LNCAP (cell line): ENCODE results near the gene ESPN.

ENCODE experiments used
- CTCF ChIP-seq: fragments of 450-650 bp; IDR thresholded peaks from 2 replicates; pipeline ENCODE4 v1.5.1; 2017; ENCODE audit warnings: mild to moderate bottlenecking

The ESPN gene

DNA sequence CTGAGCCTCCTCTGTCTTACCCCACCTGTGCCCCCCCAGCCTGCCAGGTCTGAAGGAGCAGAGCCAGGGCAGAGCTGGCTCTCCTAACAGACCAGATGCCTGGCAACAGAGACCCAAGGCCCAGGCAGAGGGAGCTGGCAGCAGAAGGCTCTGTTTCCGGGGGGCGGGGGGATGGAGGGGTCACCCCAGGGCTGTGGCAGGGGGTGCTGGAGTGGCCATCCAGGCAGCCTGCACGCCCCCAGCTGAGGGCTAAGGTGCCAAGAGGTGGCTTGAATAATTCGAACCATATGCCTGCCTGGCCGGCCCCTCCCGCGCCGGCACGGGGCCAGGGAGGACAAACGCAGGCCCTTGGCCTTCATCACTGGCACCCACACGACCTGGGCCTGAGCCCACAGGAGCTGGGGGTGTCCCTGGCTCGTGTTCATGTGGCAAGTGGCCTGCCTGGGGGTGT is 82.9 kb downstream of the ESPN start:
- TF ChIP-seq CTCF: no peak

DNA sequence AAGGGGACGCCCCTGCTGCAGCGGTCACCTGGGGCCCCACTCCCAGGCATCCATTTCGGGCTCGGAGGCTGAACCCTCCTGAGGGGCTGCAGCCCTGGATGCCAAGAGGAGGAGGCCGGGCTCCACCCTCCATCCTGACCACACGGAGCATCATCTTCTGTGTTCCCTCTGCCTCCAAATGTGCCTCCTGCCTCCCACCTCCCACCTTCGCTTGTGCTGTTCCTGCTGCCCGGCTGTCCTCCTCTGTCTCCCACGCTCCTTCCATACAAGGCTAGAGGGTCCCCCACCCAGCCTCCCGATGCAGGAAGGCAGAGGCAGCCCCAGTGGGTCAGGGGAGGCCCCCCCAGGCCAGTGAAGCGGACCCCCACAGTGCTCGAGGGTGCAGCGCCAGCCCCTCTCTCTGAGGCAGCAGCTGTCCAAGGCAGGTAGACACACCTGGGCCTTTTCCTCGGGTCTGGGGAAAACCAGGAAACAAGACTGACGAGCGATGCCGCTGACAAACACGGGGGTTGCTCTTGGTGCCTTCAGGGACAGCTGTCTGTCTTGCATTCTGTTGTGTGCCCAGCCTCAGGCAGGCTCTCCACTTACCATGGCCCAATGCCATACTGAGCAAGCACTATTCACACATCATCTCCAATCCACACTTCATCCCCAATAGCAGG is 83.7 kb downstream of the ESPN start:
- no peak for TF ChIP-seq CTCF

- no peak for TF ChIP-seq CTCF
These were observed 84.2 kb downstream of the ESPN start for GRCh38 chr1:6508816-6509189.

DNA sequence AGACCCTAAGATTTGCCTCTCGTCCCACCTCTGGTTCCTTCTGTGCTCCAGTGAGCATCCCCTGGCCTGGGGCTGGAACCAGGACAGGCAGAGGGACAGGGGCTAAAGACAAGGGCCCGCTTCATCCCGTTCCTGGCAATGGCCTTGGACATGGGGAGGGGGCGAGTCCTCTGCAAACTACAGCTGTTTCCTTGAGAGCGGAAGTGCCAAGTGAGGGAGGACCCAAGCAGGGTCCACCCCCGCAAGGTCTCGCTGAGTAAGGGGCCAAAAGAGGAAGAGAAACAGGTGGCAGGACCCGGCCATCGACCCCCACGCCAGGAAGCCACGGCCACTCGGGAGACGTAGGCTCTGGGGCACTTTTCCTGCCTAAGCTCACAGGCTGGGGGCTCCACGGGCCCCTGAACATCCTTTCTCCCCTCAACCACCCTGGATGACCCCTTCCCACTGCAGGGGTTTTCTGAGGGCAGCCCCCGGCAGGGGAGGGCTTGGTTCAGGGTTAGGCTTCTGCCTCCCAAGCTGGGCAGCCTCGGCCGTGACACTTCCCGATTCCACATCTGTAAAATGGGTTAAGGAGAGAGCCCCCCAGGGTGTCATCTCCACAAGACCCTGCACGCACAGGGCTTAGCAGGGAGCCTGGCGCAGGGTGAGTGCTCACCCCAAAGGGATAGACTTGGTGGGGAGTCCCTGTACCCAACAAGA is 84.8 kb downstream of the ESPN start:
- no peak for TF ChIP-seq CTCF

- no peak for TF ChIP-seq CTCF
These were observed 85.3 kb downstream of the ESPN start for GRCh38 chr1:6509919-6510291.

- no peak for TF ChIP-seq CTCF
These were observed 85.9 kb downstream of the ESPN start for GRCh38 chr1:6510493-6510892.
